ENCODE measurements around the gene ANKS1B.

Gene ANKS1B

GRCh38 chr12:98738002-98738401 is 1246.7 kb downstream of the ANKS1B start:
- POLR2A ChIA-PET (ENCODE audit: low non-redundant PET) = no interaction called here
- CTCF ChIA-PET = no interaction called here
- TF ChIP-seq CTCF (conservative IDR thresholded peaks at IDR 0.05; ENCODE audit: low read depth) = no peak
- H3K27ac ChIP-seq = no peak overlapping the region
- DNase-seq (ENCODE audit: low spot score) = no peak

- no peak overlapping the region for H3K27ac ChIP-seq
- POLR2A ChIA-PET (ENCODE audit: low non-redundant PET) = no interaction called here
- CTCF ChIA-PET = no interaction called here
- TF ChIP-seq CTCF (conservative IDR thresholded peaks at IDR 0.05; ENCODE audit: low read depth) = no peak
- no peak for DNase-seq (ENCODE audit: low spot score)
These were observed 1247.4 kb downstream of the ANKS1B start for GRCh38 chr12:98737322-98737712.

GRCh38 chr12:98736352-98737321 is 1248.1 kb downstream of the ANKS1B start:
- TF ChIP-seq CTCF (conservative IDR thresholded peaks at IDR 0.05; ENCODE audit: low read depth) = no peak
- CTCF ChIA-PET = no interaction called here
- no peak overlapping the region for H3K27ac ChIP-seq
- POLR2A ChIA-PET (ENCODE audit: low non-redundant PET) = no interaction called here
- DNase-seq (ENCODE audit: low spot score) = no peak

- TF ChIP-seq CTCF (conservative IDR thresholded peaks at IDR 0.05; ENCODE audit: low read depth) = no peak
- CTCF ChIA-PET = no interaction called here
- POLR2A ChIA-PET (ENCODE audit: low non-redundant PET) = no interaction called here
These were observed 1248.9 kb downstream of the ANKS1B start for GRCh38 chr12:98735821-98736220.

GRCh38 chr12:98733667-98734350 is 1250.9 kb downstream of the ANKS1B start:
- DNase-seq (ENCODE audit: low spot score) = no peak
- POLR2A ChIA-PET (ENCODE audit: low non-redundant PET) = no interaction called here
- H3K27ac ChIP-seq = no peak overlapping the region
- CTCF ChIA-PET = no interaction called here
- TF ChIP-seq CTCF (conservative IDR thresholded peaks at IDR 0.05; ENCODE audit: low read depth) = no peak

More at GRCh38 chr12:98735821-98736220, 1248.9 kb downstream of the ANKS1B start:
- DNase-seq (ENCODE audit: low spot score) = no peak
- H3K27ac ChIP-seq = no peak overlapping the region

GRCh38 chr12:98730412-98730811 is 1254.3 kb downstream of the ANKS1B start:
- no peak for DNase-seq (ENCODE audit: low spot score)
- ChIA-PET CTCF (no interaction called here), POLR2A (ENCODE audit: low non-redundant PET) (no interaction called here)
- no peak for TF ChIP-seq CTCF (conservative IDR thresholded peaks at IDR 0.05; ENCODE audit: low read depth)
- H3K27ac ChIP-seq = no peak overlapping the region
